HG02840 (cell line): Measurements from ENCODE around the gene SLC43A3.

Experiments
- ATAC-seq: cut with Tn5 transposase; IDR thresholded peaks from one replicate; pipeline ENCODE4 v1.9.1; 2021; ENCODE audit warnings: mild to moderate bottlenecking, moderate library complexity, moderate number of reproducible peaks; ENCODE audit not compliant: unreplicated experiment, low FRiP score

SLC43A3 gene

DNA sequence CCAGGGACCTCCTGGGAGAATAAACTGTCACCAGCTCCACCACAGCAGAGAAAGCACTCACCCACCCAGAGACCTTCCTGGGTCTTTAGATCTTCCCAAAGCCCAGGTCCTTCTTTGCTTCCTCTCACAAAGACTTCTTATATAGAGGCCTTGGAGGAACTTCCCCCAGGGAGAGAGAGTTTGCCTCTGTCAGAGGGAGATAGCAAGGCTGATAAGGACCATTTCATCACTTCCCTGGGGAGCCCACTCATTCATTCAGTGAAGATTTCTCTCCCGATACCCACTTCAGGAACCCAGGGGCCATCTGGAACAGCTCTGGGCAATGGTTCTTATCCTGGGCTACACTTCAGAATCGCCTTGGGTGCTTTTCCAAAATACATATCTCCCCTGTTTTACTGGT, 36.4 kb downstream of the SLC43A3 start, which contains the start of gene PRG2:
TSS of gene PRG2 (minus strand) at position 116 of the 400 bp plus-strand sequence. CDS start 706 bp downstream, outside the sequence.
- ATAC-seq: no peak

DNA sequence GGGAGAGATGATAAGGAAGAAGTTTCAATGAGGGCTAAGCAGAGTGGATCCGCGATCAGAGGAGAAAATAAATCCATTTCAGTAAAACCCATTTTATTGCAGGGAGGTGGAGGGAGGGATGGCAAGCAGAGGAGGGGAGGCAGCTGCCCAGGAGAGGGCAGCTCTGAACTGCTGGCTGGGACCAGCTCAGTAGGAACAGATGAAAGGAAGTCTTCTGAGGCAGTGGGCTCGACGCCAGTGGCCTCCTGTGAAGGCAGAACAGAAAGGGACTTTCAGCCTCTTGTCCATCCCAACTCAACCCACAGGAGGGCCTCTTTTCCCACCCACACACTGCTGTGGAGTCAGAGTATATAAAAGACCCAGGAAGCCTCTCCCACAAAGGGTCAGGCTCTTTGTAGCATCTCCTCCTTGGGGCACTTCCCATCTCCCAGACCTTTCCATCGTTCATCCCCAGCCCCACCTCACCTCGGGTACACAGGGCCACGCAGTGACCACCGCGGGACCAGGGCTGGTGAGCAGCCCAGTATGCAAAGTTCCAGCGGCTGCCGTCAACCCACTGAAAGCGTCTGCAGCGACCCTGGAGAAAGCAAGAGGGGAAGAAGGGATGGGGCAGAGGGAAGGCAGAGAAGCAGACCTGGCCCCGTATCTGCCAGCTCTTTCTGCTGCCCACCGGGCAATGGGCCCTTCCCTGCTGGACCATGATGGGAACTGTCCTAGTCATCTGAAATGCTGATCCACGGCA, 39.5 kb downstream of the SLC43A3 start:
- ATAC-seq: no peak

DNA sequence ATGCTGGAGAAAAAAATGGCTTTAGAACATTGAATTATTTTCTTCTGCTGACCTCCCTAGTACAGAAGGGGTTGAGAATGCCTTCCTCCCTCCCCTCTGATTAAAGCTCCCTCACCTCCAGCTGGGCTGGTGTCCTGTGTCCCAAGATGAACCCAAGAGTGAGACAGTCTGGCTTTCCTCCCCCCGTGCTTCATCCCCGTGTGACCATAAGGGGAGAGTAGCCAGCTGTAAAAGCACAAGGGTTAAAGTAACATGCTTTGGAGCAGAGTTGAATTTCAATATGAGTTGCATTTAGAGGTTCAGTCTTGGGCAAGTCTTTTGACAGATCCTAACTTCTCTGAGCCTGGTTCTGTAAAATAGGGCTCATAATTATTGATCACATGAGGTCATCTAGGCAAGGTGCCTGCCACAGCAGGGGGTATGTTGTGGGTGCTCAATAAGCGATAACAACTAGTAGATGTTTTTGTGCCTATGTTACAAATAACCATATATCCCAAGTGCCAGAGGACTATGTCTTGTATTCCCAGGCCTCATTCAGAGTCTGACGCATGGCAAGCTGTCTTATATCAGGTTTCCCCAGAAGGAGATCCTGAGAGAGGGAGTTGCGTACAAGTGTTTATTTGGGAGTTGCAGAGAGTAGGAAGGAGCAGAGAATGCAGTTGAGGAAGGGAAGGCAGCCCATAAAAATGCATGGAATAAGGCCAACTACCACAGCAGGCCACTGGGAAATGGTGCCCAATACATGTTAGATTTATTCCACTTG, 40.6 kb downstream of the SLC43A3 start:
- ATAC-seq: no peak

DNA sequence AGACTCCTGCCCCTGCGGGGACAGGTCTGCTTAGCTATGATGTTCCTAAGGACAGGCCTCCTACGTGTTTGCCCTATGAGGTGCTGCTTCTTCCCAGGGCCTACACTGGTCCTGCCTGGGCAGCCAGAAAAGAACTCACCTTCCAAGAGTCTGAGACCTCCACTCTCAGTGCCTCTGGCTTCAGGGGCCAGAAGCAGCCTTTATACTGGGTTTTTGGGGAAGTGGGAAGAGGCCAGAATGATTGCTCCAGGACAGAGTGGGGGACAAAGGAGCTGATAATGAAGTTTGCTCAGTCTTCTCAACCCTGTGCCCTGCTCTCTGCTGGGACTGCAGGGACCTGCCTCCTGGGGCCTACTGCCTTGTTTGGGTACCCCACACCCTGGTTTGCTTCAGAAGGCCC, 45.9 kb downstream of the SLC43A3 start, which contains the start of gene PRG3:
TSS of gene PRG3 (minus strand) at position 176 of the 400 bp plus-strand sequence. CDS start 442 bp downstream, outside the sequence.
- ATAC-seq: no peak

DNA sequence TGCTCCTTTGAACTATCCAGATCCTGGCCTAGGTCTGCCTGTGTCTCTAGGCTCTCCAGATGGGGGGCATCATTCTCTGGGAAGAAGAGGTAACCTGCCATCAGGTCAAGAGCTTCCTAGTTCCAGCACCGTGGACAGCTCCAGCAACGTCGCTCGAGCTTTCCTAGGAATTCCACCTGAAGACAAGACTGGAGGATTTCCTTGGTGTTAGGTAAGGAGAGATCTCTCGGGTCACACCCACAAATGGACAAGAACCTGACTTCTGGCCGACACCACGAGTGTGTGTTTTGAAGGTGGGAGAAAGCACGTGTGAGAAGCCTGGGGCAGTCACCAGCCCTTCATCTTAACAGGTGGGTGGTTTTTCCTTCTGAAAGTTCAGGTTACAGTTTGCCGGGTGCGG, 47.2 kb downstream of the SLC43A3 start:
- no peak for ATAC-seq

DNA sequence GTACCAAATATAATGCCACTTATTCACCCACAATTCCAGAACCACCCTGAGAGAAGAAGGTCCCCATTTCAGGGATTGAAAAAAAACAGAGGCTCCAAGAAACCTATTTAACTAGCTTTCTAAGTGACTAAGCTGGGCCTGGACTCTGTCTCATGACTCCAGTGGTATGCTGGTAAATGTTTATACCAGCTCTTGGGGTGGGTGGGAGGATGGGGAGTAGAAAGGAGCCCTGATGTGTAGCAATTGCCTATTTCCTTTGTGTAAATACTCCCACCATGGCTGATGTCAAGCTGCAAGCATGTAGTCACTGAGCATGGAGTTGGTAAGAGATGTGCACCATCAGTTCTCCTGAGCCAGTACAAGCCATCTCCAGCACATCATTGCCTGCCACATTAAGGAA, 48.7 kb downstream of the SLC43A3 start:
- ATAC-seq: no peak

DNA sequence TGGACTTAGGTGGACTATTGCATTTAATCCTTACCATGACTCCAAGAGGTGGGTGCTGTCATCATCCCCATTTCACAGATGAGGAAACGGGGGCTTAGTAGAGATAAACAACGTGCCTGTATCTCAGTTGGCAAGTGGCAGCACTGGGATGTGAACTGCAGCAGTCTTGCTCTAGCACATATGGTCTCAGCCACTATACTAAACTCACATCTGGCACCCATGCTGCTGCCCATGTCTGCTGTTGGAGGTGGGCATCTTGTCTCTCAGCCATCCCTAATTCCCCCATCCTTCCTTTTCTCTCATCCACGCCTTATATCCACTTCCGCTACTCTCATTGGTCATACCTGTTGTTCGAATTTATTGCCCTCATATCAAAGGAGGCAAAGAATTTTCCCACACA, 49.8 kb downstream of the SLC43A3 start:
- no peak for ATAC-seq

DNA sequence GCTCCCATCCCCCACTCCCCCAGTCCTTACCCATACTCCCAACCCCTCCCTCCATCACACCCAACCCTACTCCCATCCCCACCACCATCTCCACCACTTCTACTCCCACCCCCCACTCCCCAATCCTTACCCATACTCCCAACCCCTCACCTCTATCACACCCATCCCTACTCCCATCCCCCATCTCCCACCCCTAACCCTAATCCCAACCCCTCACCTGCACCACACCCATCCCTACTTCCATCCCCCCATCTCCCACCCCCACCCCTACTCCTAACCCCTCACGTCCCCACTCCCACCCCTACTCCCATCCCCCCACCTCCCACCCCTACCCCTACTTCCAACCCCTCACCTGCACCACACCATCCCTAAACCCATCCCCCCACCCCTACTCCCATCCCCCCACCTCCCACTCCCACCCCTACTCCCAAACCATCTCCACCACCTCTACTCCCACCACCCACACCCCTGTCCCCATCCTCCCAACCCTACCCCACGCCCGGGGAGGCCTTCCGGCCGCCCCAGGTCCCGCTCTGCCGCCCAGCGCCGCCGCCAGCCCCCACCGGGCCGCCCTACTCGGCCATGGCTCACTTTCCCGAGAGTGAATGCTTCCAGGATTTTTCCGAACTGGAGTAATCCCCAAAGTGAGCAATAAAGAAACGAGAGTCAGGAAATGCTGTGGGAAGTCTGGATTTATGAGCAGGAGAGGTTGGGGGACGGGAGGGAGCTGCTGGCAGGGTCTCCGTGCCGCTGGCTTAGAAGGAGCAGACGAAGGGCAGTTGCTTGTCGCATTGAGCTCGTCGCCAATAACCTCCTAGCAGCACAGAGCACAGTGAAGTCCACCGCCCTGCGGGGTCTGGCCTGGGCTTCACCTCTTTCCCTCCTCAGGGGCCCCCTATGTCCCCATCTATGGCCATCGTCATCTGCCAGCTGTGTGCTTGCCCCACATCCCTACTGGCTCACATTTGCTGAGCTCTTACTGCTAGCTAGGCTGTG, 50.5 kb downstream of the SLC43A3 start:
- ATAC-seq: no peak

DNA sequence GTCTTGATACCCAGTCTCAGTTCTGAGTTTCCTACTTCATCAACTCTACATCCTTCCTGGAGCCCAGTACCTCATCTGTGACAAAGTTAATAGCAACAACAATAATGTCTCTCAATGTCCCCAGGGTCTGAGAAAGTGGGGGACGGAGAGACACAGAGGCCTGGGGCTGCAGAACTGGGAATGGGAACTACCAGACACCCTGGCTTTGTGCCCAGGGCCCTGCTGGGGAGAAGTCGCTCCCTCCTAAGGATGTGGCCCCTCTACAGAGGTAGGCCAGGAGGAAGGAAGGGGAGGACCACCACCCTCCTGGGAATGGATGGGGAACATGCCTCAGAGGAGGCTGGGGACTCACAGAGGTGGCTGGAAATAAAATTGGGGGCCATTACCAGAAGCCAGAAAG, 51.4 kb downstream of the SLC43A3 start:
- no peak for ATAC-seq

DNA sequence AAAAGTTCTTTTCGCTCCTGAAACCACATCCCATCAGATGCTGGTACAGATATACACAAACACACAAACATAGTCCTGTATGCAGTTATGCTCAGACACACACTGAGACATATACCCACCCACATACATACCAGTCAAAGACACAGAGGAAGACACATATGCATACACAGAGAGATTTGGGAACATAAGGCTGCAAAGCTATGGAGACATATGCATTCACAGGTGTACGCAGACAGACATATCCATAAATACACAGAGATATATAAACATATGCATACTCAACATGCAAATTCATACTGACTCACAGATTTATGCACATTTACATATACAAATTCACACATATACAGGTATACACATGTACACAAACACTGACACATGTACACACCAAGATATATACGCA, 52.0 kb downstream of the SLC43A3 start:
- no peak for ATAC-seq

DNA sequence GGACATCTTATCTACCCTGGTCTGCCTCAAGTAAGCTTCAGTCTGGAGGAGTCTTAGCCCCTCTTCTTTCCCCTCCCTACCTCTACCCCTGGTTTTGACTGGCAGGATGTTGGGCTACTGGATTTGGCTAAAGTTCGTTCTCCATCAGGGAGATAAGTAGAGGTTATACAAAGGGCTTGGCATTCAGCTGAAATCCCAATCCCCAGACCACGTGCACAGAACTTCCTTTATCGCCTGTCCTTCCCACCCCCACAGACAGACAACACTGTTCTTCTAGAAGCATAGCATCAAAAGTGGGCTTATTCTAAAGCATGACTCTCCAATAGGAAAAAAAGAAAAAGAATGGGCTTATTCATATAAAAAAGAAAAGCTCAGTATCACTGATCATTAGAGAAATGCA, 53.8 kb downstream of the SLC43A3 start:
- ATAC-seq: no peak

DNA sequence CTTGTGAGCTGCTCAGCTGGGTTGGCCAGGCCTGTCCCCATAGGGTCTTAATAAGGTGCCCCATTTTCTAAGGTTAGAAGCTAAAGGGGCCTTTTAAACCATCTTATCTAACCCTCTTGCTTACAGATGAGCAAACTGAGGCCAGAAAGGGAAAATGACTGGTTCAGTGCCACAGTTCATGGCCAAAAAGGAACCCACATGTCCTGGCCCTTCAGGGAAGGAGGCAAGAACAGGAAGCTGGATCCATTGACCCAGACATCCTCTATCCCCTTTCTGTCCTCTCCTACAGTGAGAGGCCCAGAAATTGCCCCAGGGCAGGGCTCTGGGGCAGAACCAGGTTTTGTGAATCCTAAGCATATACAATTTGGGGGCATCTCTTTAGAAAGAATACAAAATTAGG, 56.0 kb downstream of the SLC43A3 start:
- no peak for ATAC-seq

DNA sequence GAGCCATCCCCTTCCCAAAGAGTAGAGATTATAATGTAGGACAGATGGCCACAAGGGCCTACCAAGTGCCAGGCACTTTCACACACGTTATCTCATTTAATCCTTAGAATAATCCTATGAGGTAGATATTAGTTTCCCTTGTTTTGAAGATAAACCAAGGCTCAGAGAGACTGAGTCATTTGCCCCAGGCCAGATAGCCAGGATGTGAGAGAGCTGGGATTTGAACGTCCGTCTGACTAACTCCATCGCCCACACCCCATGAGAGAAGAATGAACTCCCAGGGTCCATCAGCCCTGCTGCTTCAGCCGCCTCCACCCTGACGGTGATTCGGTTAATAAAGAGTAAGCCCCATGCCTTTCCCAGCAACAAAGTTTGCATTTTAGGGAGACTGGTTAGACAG, 56.7 kb downstream of the SLC43A3 start:
- no peak for ATAC-seq

DNA sequence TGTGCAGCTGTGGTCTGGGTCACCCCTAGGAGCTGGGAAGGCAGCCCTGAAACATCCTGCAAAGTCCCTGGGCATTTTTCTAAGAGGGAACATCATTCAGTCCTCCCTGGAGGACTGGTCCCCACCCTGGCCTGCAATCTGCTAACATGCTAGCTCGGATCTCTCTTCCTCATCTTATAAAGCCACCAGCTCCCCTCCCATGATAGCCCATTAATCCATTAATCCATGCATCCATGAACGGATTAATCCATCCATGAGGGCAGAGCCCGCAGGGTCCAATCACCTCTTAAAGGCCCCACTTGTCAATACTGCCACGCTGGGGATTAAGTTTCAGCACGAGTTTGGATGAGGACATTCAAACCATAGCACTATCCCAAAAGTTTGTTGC, 58.1 kb downstream of the SLC43A3 start:
- ATAC-seq: no peak

DNA sequence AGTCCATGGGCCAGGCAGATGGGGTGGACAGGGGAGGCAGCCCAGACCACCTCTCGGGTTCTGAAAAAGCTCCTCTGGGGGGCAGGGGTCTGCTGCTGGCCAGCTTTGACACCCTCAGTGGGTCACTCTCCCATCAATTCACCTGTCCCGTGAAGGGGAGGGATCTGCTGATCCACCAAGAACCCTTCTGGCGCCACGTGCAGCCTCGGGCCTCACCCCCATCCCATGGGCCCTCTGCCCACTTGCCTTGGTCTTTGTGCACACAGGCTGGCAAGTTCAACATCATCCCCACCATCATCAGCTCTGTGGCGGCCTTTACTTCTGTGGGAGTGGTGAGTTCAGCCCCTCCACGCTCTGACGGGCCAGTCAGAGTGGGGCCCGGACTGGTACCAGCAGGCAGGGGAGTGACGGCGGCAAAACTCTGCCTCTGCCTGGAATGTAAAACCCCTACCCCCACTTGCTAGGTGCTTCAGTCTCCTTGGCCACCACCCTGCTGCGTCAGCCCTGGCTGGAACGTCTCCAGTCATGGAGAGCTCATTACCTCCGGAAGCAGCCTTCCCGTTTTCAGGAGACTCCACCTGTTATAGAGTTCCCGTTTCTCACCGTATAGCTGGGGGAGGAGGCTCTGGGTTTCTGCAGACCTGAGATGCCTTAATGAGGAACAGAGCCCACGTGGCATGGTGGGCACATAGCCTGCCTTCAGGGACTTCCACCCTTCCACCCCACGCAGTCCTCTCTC, 58.6 kb downstream of the SLC43A3 start:
- no peak for ATAC-seq

DNA sequence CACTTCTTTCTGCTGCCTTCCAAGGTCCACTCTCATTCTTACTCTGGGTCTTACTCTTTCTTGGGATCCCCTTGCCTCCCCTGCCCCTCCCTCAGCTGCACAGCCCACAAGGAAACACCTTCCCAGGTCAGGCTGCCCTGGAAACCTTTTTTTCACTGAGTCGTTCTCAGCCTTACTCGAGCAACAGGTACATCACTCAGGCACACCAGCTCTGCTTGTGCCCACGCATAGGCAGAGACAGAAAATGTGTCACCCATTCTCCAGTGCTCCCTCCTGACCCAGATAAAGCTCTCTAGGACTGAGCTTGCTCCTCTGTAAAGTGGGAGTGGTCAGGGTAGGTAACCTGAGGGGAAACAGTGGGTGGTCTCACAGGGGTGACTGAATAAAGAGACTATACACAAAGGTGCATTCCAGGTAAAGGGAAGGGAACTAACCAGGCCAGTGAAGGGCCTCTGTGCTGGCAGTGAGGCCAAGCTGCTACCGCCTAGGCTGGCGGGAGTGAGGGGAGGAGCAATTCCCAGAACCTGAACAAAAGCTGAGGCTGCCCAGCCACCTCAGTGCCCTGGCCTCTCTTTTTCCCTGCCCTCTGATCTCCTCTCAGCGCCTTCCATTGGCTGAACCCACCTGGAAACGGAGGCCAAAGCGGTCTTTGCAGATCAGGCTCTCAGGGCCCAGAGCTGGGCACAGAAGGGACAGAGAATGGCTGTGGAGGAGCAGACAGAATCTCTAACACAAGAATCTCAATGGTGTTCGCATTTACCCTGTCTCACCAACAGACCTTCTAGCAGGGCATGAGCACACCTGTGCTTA, 61.9 kb downstream of the SLC43A3 start:
- ATAC-seq: no peak

DNA sequence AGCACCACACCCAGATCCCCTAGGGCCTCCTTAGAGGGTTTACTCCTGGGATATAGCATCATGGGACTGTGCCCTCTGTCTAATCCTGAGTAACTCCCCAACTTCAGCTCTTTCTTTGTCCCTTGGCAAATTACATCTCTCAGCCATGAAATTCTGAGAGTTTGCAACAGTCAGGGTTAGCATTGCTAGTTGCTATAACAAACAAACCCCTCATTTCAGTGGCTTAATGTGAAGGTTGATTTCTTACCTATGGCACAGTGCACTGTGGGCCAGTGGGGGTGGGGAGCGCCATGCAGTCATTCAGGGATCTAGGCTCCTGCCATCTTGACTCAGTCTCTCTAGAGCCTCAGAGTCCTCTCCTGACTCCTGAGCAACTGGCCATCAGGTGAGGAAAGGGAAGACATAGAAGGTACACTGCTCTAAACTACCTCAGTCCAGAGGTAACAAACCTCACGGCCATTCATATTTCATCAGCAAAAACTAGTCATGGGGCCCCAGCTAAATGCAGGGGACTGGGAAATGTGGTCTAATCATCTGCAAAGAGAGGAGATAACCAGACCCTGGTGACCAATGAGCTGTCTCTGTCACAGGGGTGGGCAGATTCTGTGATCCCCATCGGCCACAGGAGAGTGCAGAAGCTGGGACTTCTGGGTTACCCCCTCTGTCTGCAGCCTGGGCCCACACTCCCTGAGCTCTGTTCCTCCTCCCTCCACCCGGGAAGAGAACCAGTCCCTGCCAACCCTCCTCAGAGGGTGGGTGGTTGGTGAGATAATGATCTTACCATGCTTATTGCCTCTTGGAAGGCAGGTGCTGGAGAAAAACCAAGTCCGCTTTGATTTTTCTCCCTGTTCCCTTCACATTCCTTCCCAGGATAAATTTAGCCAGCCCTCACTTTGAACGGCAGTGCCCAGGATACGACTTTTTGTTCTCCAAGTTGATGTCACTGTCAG, 63.5 kb downstream of the SLC43A3 start:
- ATAC-seq: no peak

DNA sequence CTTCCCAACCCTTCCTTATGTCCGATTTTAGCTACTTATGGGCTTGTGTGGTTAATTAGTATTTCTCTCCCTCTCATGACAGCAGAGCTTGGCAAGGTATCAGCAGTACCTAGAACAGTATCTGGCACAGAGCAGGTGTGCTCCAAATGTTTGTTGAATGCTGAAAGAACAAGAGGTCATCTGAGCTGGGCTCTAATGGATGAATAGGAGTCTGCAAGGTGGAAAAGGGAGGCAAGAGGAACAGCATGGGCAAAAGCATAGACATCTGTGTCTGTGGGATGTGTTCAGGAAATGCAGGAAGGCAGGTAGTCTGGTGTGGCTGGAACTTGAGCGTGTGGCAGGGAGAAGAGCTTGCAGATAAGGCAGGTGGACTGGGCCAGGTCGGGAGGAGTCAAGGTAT, 65.0 kb downstream of the SLC43A3 start:
- ATAC-seq: no peak
